Measurements from ENCODE around the gene TFAP2D. TPM values are rescaled to one million over a fixed set of nuclear protein-coding genes. Genes with fewer than 3 reads are reported as not detected.
A peak's percentile ranks its signal among the peaks of the same experiment; 100 is the strongest.

Gene TFAP2D
- total and polyA plus RNA-seq, 2 experiments from 2014 or later = not detected

- TF ChIP-seq CTCF (conservative IDR thresholded peaks at IDR 0.05; ENCODE audit: low read depth in 2 of 2) = no peak
- TF ChIP-seq NANOG (IDR thresholded peaks at IDR 0.05; ENCODE audit: borderline replicate concordance) = no peak
- no peak for TF ChIP-seq EZH2 (IDR thresholded peaks at IDR 0.05; ENCODE audit: low read depth, unreplicated experiment)
- TF ChIP-seq ZNF114 (CRISPR knock-in tag; IDR thresholded peaks at IDR 0.05) = no peak
- no peak for TF ChIP-seq ZNF462 (CRISPR knock-in tag; IDR thresholded peaks at IDR 0.05)
- no peak for TF ChIP-seq CREB1 (CRISPR knock-in tag; IDR thresholded peaks at IDR 0.05; ENCODE audit: low read depth)
Measured at GRCh38 chr6:50785921-50786320, 72.6 kb downstream of the TFAP2D start (continued).

GRCh38 chr6:50791900-50792508 is 78.7 kb downstream of the TFAP2D start:
- no peaks in the 10 kb centered on the region for H3K27me3 ChIP-seq (ENCODE audit: insufficient read depth)
- no peak overlapping the region for H3K4me2 ChIP-seq
- no peaks in the 10 kb centered on the region for H3K9me2 ChIP-seq (ENCODE audit: insufficient read depth)
- H3F3A ChIP-seq (replicated peaks; ENCODE audit: low read depth) = no peaks in the 10 kb centered on the region
- H2AFZ ChIP-seq = no peak overlapping the region
- H3K27me3 Mint-ChIP-seq (ENCODE audit: insufficient read depth, low read depth, poor library complexity) = no peaks in the 10 kb centered on the region
- peaks cover 3% of the 10 kb centered on the region; the same call in 2 of the 3 replicates for H3K4me1 Mint-ChIP-seq
- H3K4me3 ChIP-seq = no peak overlapping the region
- no peaks in the 10 kb centered on the region for H3K36me3 ChIP-seq (ENCODE audit: insufficient read depth)
- no peak overlapping the region for H3K27ac ChIP-seq (ENCODE audit: low read depth)
- peak; percentile 54 for ATAC-seq
- no peaks in the 10 kb centered on the region for H3K9me3 Mint-ChIP-seq
- no peak overlapping the region for H3K27ac Mint-ChIP-seq
- no peaks in the 10 kb centered on the region for H3K4me1 ChIP-seq (ENCODE audit: insufficient read depth)
- peak; percentile 87 for DNase-seq (ENCODE audit: low spot score)
- no peaks in the 10 kb centered on the region for H4K20me1 ChIP-seq (replicated peaks; ENCODE audit: insufficient read depth)
- no peaks in the 10 kb centered on the region for H3K36me3 Mint-ChIP-seq (ENCODE audit: low read depth)
- H3K79me2 ChIP-seq (replicated peaks; ENCODE audit: insufficient read depth) = no peaks in the 10 kb centered on the region
- no peak overlapping the region for H3K4me3 Mint-ChIP-seq
- no peak for TF ChIP-seq ZNF462 (CRISPR knock-in tag; IDR thresholded peaks at IDR 0.05)
- no peak for TF ChIP-seq NANOG (IDR thresholded peaks at IDR 0.05; ENCODE audit: borderline replicate concordance)

Data from GM23338 (cell line).